ENCODE results near the gene DUXA.
"Not testable (repeated sequence)": the region's sequence is repeated elsewhere in the genome, so short reads cannot be mapped to it uniquely, and the experiment has no call there.

DUXA gene

GRCh38 chr19:57152921-57153320 lies 14.4 kb downstream of the DUXA start:
- Histone ChIP-seq H3K4me3 (ENCODE audit: low read length) (no peak overlapping the region), H3K9ac (ENCODE audit: low read length) (no peak overlapping the region), H3K4me1 (ENCODE audit: control insufficient read depth, insufficient read depth, low read length) (no peaks in the 10 kb centered on the region), H3K27ac (ENCODE audit: low read depth, low read length) (no peak overlapping the region), H3K27me3 (ENCODE audit: control insufficient read depth, insufficient read depth, low read length) (no peaks in the 10 kb centered on the region), H3K36me3 (ENCODE audit: control insufficient read depth, insufficient read depth, low read length) (no peaks in the 10 kb centered on the region)

DNA sequence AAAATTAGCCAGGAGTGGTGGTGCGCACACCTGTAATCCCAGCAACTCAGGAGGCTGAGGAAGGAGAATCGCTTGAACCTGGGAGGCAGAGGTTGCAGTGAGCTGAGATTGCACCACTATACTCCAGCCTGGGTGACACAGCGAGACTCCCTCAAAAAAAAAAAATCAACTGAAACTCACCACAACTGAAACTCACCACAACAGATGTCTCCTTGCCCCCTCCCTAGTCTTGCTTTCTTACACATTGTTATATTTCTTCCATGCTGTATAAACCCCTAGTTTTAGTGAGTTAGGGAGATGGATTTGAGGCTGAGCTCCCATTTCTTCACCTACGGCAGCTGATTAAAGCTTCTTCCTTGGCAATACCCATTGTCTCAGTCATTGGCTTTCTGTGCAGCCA lies 25.6 kb downstream of the DUXA start:
- H3K4me3 ChIP-seq (ENCODE audit: low read length), result no peak overlapping the region
- no peak overlapping the region for H3K27ac ChIP-seq (ENCODE audit: low read depth, low read length)
- no peaks in the 10 kb centered on the region for H3K27me3 ChIP-seq (ENCODE audit: control insufficient read depth, insufficient read depth, low read length)
- H3K9ac ChIP-seq (ENCODE audit: low read length), result no peak overlapping the region
- H3K4me1 ChIP-seq (ENCODE audit: control insufficient read depth, insufficient read depth, low read length), result no peaks in the 10 kb centered on the region
- H3K36me3 ChIP-seq (ENCODE audit: control insufficient read depth, insufficient read depth, low read length), result no peaks in the 10 kb centered on the region

- no peak overlapping the region for H3K27ac ChIP-seq (ENCODE audit: low read depth, low read length)
- no peak overlapping the region for H3K4me3 ChIP-seq (ENCODE audit: low read length)
- H3K27me3 ChIP-seq (ENCODE audit: control insufficient read depth, insufficient read depth, low read length), result no peaks in the 10 kb centered on the region
- H3K36me3 ChIP-seq (ENCODE audit: control insufficient read depth, insufficient read depth, low read length), result no peaks in the 10 kb centered on the region
- no peaks in the 10 kb centered on the region for H3K4me1 ChIP-seq (ENCODE audit: control insufficient read depth, insufficient read depth, low read length)
- no peak overlapping the region for H3K9ac ChIP-seq (ENCODE audit: low read length)
Observed at GRCh38 chr19:57135797-57136196, 31.5 kb downstream of the DUXA start.

DNA sequence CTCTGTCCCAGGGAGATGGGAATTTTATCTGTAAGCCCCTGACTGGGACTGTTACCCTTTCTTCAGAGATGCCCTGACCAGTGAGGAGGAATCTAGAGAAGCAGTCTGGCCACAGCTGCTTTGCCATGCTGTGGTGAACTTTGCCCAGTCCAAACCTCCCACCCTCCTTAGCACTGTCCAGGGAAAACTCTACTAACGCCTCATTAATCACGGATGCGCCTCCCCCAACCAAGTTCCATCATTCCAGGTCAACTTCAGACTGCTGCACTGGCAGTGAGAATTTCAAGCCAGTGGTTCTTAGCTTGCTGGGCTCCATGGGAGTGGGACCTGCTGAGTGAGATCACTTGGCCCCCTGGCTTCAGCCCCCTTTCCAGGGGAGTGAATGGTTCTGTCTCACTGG lies 39.9 kb downstream of the DUXA start:
- H3K27ac ChIP-seq (ENCODE audit: low read depth, low read length); H3K36me3 ChIP-seq (ENCODE audit: control insufficient read depth, insufficient read depth, low read length); H3K27me3 ChIP-seq (ENCODE audit: control insufficient read depth, insufficient read depth, low read length); H3K9ac ChIP-seq (ENCODE audit: low read length); H3K4me3 ChIP-seq (ENCODE audit: low read length); H3K4me1 ChIP-seq (ENCODE audit: control insufficient read depth, insufficient read depth, low read length): not testable (repeated sequence)

- no peaks in the 10 kb centered on the region for H3K27me3 ChIP-seq (ENCODE audit: control insufficient read depth, insufficient read depth, low read length)
- no peak overlapping the region for H3K4me3 ChIP-seq (ENCODE audit: low read length)
- H3K4me1 ChIP-seq (ENCODE audit: control insufficient read depth, insufficient read depth, low read length), result no peaks in the 10 kb centered on the region
- no peak overlapping the region for H3K27ac ChIP-seq (ENCODE audit: low read depth, low read length)
- H3K9ac ChIP-seq (ENCODE audit: low read length), result no peak overlapping the region
- H3K36me3 ChIP-seq (ENCODE audit: control insufficient read depth, insufficient read depth, low read length), result no peaks in the 10 kb centered on the region
Observed at GRCh38 chr19:57123882-57124281, 43.4 kb downstream of the DUXA start.

DNA sequence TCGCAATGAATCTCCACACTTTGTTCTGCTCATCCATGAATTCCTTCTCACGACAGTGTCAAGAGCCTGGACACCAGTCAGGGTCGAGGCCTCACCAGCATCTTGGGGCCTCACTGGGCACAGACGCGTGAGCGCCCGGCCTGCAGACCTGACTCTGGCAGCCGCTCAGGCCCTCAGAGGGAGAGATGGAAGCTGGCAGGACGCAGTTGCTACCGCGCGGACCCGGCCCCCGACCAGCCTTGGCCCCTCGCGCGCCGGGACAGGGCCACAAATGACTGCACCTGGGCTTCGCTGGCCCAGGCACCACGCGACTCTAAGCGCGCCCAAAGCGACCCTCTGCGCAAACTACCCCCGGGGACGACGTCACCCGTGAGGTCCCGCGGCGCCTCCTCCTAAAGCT lies 48.4 kb downstream of the DUXA start:
- Histone ChIP-seq H3K27ac (ENCODE audit: low read depth, low read length) (no peak overlapping the region), H3K36me3 (ENCODE audit: control insufficient read depth, insufficient read depth, low read length) (no peaks in the 10 kb centered on the region), H3K9ac (ENCODE audit: low read length) (no peak overlapping the region), H3K4me3 (ENCODE audit: low read length) (no peak overlapping the region), H3K4me1 (ENCODE audit: control insufficient read depth, insufficient read depth, low read length) (no peaks in the 10 kb centered on the region), H3K27me3 (ENCODE audit: control insufficient read depth, insufficient read depth, low read length) (no peaks in the 10 kb centered on the region)

DNA sequence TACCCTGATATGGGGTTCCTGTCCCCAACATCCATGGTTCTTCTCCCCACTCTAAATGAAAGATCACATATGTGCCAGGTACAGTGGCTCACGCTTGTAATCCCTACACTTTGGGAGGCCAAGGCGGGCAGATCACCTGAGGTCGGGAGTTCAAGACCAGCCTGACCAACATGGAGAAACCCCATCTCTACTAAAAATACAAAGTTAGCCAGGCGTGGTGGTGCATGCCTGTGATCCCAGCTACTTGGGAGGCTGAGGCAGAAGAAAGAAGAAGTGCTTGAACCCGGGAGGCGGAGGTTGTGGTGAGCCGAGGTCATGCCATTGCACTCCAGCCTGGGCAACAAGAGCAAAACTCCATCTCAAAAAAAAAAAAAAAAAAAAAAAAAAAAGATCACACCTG lies 53.8 kb downstream of the DUXA start:
- not testable (repeated sequence) for H3K9ac ChIP-seq (ENCODE audit: low read length); H3K4me3 ChIP-seq (ENCODE audit: low read length); H3K27me3 ChIP-seq (ENCODE audit: control insufficient read depth, insufficient read depth, low read length); H3K4me1 ChIP-seq (ENCODE audit: control insufficient read depth, insufficient read depth, low read length); H3K36me3 ChIP-seq (ENCODE audit: control insufficient read depth, insufficient read depth, low read length); H3K27ac ChIP-seq (ENCODE audit: low read depth, low read length)

DNA sequence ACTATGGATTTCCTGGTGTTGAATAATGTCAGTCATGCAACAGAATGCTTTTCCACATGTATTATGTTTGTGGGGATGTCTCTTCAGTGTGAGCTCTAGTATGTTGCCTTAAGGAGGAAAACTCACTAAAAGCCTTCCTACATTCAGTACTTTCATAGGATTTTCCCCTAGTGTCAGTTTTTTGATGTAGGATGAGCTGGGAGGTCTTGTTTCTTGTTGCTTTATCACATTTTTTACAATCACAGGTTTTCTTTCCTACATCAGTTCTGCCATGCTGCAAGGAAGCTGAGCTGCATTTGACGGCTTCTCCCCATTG lies 56.0 kb downstream of the DUXA start:
- Histone ChIP-seq H3K9ac (ENCODE audit: low read length) (no peak overlapping the region), H3K4me3 (ENCODE audit: low read length) (no peak overlapping the region), H3K36me3 (ENCODE audit: control insufficient read depth, insufficient read depth, low read length) (no peaks in the 10 kb centered on the region), H3K27me3 (ENCODE audit: control insufficient read depth, insufficient read depth, low read length) (no peaks in the 10 kb centered on the region), H3K4me1 (ENCODE audit: control insufficient read depth, insufficient read depth, low read length) (no peaks in the 10 kb centered on the region), H3K27ac (ENCODE audit: low read depth, low read length) (no peak overlapping the region)

DNA sequence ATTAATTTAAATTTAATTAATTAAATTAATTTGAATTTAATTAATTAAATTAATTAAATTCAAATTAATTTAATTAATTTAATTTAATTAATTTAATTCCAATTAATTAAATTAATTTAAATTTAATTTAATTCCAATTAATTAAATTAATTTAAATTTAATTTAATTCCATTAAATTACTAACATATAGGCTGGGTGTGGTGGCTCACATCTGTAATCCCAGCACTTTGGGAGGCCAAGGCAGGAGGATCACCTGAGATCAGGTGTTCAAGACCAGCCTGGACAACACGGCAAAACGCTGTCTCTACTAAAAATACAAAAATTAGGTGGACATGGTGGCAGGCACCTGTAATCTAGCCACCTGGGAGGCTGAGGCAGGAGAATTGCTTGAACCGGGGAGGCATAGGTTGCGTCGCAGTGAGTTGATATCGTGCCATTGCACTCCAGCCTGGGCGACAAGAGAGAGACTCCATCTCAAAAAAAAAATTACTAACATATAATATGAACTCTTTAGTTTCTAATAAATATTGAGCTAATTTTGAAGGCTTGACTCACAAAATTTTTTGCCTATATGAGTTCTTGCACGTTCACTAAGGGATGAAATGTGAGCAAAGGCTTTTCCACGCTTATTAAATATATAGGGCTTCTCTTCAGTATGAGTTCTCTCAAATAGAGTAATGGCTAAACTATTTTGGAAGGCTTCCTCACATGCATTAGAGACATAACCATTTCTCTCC lies 56.5 kb downstream of the DUXA start:
- Histone ChIP-seq H3K4me1 (ENCODE audit: control insufficient read depth, insufficient read depth, low read length) (no peaks in the 10 kb centered on the region), H3K9ac (ENCODE audit: low read length) (no peak overlapping the region), H3K4me3 (ENCODE audit: low read length) (no peak overlapping the region), H3K27me3 (ENCODE audit: control insufficient read depth, insufficient read depth, low read length) (no peaks in the 10 kb centered on the region), H3K36me3 (ENCODE audit: control insufficient read depth, insufficient read depth, low read length) (no peaks in the 10 kb centered on the region), H3K27ac (ENCODE audit: low read depth, low read length) (no peak overlapping the region)

- H3K36me3 ChIP-seq (ENCODE audit: control insufficient read depth, insufficient read depth, low read length), result no peaks in the 10 kb centered on the region
- H3K4me3 ChIP-seq (ENCODE audit: low read length), result no peak overlapping the region
- H3K27ac ChIP-seq (ENCODE audit: low read depth, low read length), result no peak overlapping the region
- H3K27me3 ChIP-seq (ENCODE audit: control insufficient read depth, insufficient read depth, low read length), result no peaks in the 10 kb centered on the region
- H3K9ac ChIP-seq (ENCODE audit: low read length), result no peak overlapping the region
- H3K4me1 ChIP-seq (ENCODE audit: control insufficient read depth, insufficient read depth, low read length), result peaks cover 3% of the 10 kb centered on the region
Observed at GRCh38 chr19:57106722-57107235, 60.5 kb downstream of the DUXA start.

GRCh38 chr19:57105976-57106721 lies 61.1 kb downstream of the DUXA start:
- no peak overlapping the region for H3K9ac ChIP-seq (ENCODE audit: low read length)
- no peak overlapping the region for H3K4me3 ChIP-seq (ENCODE audit: low read length)
- no peaks in the 10 kb centered on the region for H3K36me3 ChIP-seq (ENCODE audit: control insufficient read depth, insufficient read depth, low read length)
- peaks cover 3% of the 10 kb centered on the region for H3K4me1 ChIP-seq (ENCODE audit: control insufficient read depth, insufficient read depth, low read length)
- H3K27me3 ChIP-seq (ENCODE audit: control insufficient read depth, insufficient read depth, low read length), result no peaks in the 10 kb centered on the region
- H3K27ac ChIP-seq (ENCODE audit: low read depth, low read length), result no peak overlapping the region

Measured in rectal smooth muscle tissue (tissue), 1 donor.